CD4-positive, CD25-positive, alpha-beta regulatory T cell (primary cell): ENCODE results near the gene NPHP1. TPM values are rescaled to one million over a fixed set of nuclear protein-coding genes. Genes with fewer than 3 reads are reported as not detected.

Experiments
- ATAC-seq, 2 donors: fragments of 150-1000 bp; cut with Tn5 transposase; one replicate each; pipeline ENCODE4 v1.10.0; 2021; ENCODE audit warnings: low read depth in 2 of 2, moderate number of reproducible peaks in 2 of 2, moderate library complexity in 1 of 2
- DNase-seq, 3 donors: peaks; one replicate each; pipeline versions ENCODE4 v3.0.0 to v3.0.0-alpha.2; 2012 to 2022; ENCODE audit warnings: mixed read lengths in 1 of 3
- H3K27ac ChIP-seq: one replicate; pipeline ENCODE4 v1.7.0; 2013; ENCODE audit warnings: mild to moderate bottlenecking, low read length; ENCODE audit not compliant: insufficient read depth, poor library complexity, severe bottlenecking
- H3K27me3 ChIP-seq: one replicate; pipeline ENCODE4 v1.7.0; 2013; ENCODE audit warnings: low read length; ENCODE audit not compliant: control insufficient read depth, insufficient read depth
- H3K36me3 ChIP-seq: one replicate; pipeline ENCODE4 v1.7.0; 2013; ENCODE audit warnings: mild to moderate bottlenecking, low read length, moderate library complexity; ENCODE audit not compliant: control insufficient read depth, insufficient read depth
- H3K4me1 ChIP-seq: 2 replicates; pipeline ENCODE4 v1.7.0; 2013; ENCODE audit warnings: mild to moderate bottlenecking, low read length; ENCODE audit not compliant: insufficient read depth, control insufficient read depth, poor library complexity, severe bottlenecking
- H3K4me3 ChIP-seq: one replicate; pipeline ENCODE4 v1.7.0; 2013; ENCODE audit warnings: low read depth, mild to moderate bottlenecking, low read length, moderate library complexity
- H3K9me3 ChIP-seq, 2 experiments: 1 replicate in 1 of 2; 2 replicates in 1 of 2; pipeline ENCODE4 v1.7.0; 2013; ENCODE audit warnings: low read length in 2 of 2, mild to moderate bottlenecking in 1 of 2, moderate library complexity in 1 of 2; ENCODE audit not compliant: control insufficient read depth in 2 of 2
- H3K27ac Mint-ChIP-seq, 3 donors: one replicate each; pipeline ENCODE4 v1.8.0; 2020 to 2022; ENCODE audit warnings: mild to moderate bottlenecking in 3 of 3, mixed read lengths in 3 of 3, moderate library complexity in 2 of 3
- H3K27me3 Mint-ChIP-seq: one replicate; pipeline ENCODE4 v1.8.0; 2022; ENCODE audit warnings: mild to moderate bottlenecking, mixed read lengths
- H3K36me3 Mint-ChIP-seq: one replicate; pipeline ENCODE4 v1.8.0; 2020; ENCODE audit warnings: mixed read lengths
- H3K4me1 Mint-ChIP-seq, 4 donors: one replicate each; pipeline ENCODE4 v1.8.0; 2020 to 2022; ENCODE audit warnings: mixed read lengths in 4 of 4, mild to moderate bottlenecking in 1 of 4
- H3K4me3 Mint-ChIP-seq, 4 donors: one replicate each; pipeline ENCODE4 v1.8.0; 2020 to 2022; ENCODE audit warnings: mild to moderate bottlenecking in 4 of 4, mixed read lengths in 4 of 4, moderate library complexity in 3 of 4
- H3K9me3 Mint-ChIP-seq, 7 donors: one replicate each; pipeline ENCODE4 v1.8.0; 2020 to 2022; ENCODE audit warnings: mixed read lengths in 7 of 7, mild to moderate bottlenecking in 3 of 7, moderate library complexity in 2 of 7
- polyA plus RNA-seq, 4 donors: library from polyadenylated mRNA; unstranded; fragments of 300-500 nt; fragmentation: Illumina TruSeq; gene quantifications; one replicate each; pipeline ENCODE4 v1.2.3, GENCODE V29; 2021
- total RNA-seq: library from RNA; stranded (reverse); gene quantifications from one replicate; pipeline ENCODE4 v1.2.3, GENCODE V29; 2022

NPHP1 gene
- total and polyA plus RNA-seq, 5 donors from 2014 or later = 0.15 to 0.58 (median 0.31) TPM; not detected in 2

GRCh38 chr2:110146183-110146944 lies 58.4 kb downstream of the NPHP1 start:
- DNase-seq = no peak
- Histone ChIP-seq H3K4me3 (no peak overlapping the region), H3K36me3 (no peaks in the 10 kb centered on the region), H3K9me3 (no peaks in the 10 kb centered on the region), H3K27me3 (peaks cover 2% of the 10 kb centered on the region), H3K4me1 (no peaks in the 10 kb centered on the region), H3K27ac (no peak overlapping the region)
- Mint-ChIP-seq H3K36me3 (no peaks in the 10 kb centered on the region), H3K27me3 (peaks cover 18% of the 10 kb centered on the region), H3K4me1 (no peaks in the 10 kb centered on the region), H3K4me3 (no peak overlapping the region), H3K9me3 (no peaks in the 10 kb centered on the region), H3K27ac (no peak overlapping the region)
- ATAC-seq = no peak

- H3K4me3 ChIP-seq = no peak overlapping the region
- Mint-ChIP-seq H3K27me3 (peaks cover 13% of the 10 kb centered on the region), H3K36me3 (no peaks in the 10 kb centered on the region), H3K4me3 (no peak overlapping the region), H3K9me3 (no peaks in the 10 kb centered on the region), H3K4me1 (no peaks in the 10 kb centered on the region), H3K27ac (no peak overlapping the region)
- DNase-seq (no peak), ATAC-seq (no peak)
- H3K4me1 ChIP-seq = no peaks in the 10 kb centered on the region
- no peaks in the 10 kb centered on the region for H3K36me3 ChIP-seq
- no peaks in the 10 kb centered on the region for H3K9me3 ChIP-seq
- no peak overlapping the region for H3K27ac ChIP-seq
- H3K27me3 ChIP-seq = peaks cover 2% of the 10 kb centered on the region
Measured at GRCh38 chr2:110143982-110144381, 60.8 kb downstream of the NPHP1 start.

DNA sequence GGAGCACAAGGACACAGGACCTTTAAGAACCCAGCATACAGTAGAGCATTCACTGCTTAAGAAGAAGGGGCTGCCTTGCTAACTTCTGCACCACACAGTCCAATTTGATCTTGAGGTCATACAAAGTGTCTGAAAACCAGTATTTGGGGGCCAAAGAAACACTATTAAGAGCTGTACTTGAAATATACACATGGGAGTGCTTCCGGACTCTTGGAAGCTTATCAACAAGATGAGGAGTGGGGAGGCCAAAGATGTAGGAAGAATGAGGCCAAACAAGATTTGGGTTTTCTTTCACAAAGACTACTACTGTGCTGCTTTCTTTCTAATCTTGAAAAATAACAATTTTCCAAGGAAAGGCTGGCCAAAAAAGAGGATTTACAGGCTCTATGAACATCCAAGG lies 64.4 kb downstream of the NPHP1 start:
- no peaks in the 10 kb centered on the region for H3K36me3 Mint-ChIP-seq
- no peaks in the 10 kb centered on the region for H3K4me1 Mint-ChIP-seq
- no peak overlapping the region for H3K4me3 ChIP-seq

GRCh38 chr2:110134025-110134424 lies 70.8 kb downstream of the NPHP1 start:
- H3K27ac Mint-ChIP-seq = no peak overlapping the region
- peaks cover 0 to 23% (median 8%) of the 10 kb centered on the region in 7 donors for H3K9me3 Mint-ChIP-seq
- Histone ChIP-seq H3K4me1 (no peaks in the 10 kb centered on the region), H3K4me3 (no peak overlapping the region), H3K27ac (no peak overlapping the region), H3K9me3 (peaks cover 8 to 12% of the 10 kb centered on the region in 2 experiments), H3K36me3 (no peaks in the 10 kb centered on the region), H3K27me3 (peaks cover 9% of the 10 kb centered on the region)
- peaks cover 4% of the 10 kb centered on the region for H3K36me3 Mint-ChIP-seq
- DNase-seq (no peak), ATAC-seq (no peak)
- no peaks in the 10 kb centered on the region for H3K4me1 Mint-ChIP-seq
- peaks cover 5% of the 10 kb centered on the region for H3K27me3 Mint-ChIP-seq
- no peak overlapping the region for H3K4me3 Mint-ChIP-seq

More for the DNA sequence above, 64.4 kb downstream of the NPHP1 start:
- Mint-ChIP-seq H3K27ac (no peak overlapping the region), H3K27me3 (peaks cover 9% of the 10 kb centered on the region), H3K4me3 (no peak overlapping the region), H3K9me3 (peaks cover 0 to 6% (median 0%) of the 10 kb centered on the region in 7 donors)
- no peaks in the 10 kb centered on the region for H3K4me1 ChIP-seq
- no peak for ATAC-seq
- no peak for DNase-seq
- no peaks in the 10 kb centered on the region for H3K36me3 ChIP-seq
- no peak overlapping the region for H3K27ac ChIP-seq
- no peaks in the 10 kb centered on the region for H3K27me3 ChIP-seq
- no peaks in the 10 kb centered on the region for H3K9me3 ChIP-seq

GRCh38 chr2:110131166-110131565 lies 73.6 kb downstream of the NPHP1 start:
- H3K4me3 Mint-ChIP-seq = no peak overlapping the region
- H3K27me3 Mint-ChIP-seq = peaks cover 5% of the 10 kb centered on the region
- Histone ChIP-seq H3K9me3 (peaks cover 8 to 12% of the 10 kb centered on the region in 2 experiments), H3K27me3 (peaks cover 9% of the 10 kb centered on the region), H3K36me3 (no peaks in the 10 kb centered on the region), H3K4me1 (no peaks in the 10 kb centered on the region), H3K27ac (no peak overlapping the region), H3K4me3 (no peak overlapping the region)
- H3K9me3 Mint-ChIP-seq = peaks cover 0 to 23% (median 8%) of the 10 kb centered on the region in 7 donors
- ATAC-seq (no peak), DNase-seq (no peak)
- no peak overlapping the region for H3K27ac Mint-ChIP-seq
- H3K4me1 Mint-ChIP-seq = no peaks in the 10 kb centered on the region
- peaks cover 4% of the 10 kb centered on the region for H3K36me3 Mint-ChIP-seq

GRCh38 chr2:110130757-110131156 lies 74.1 kb downstream of the NPHP1 start:
- H3K27me3 Mint-ChIP-seq = peaks cover 5% of the 10 kb centered on the region
- Histone ChIP-seq H3K27me3 (peaks cover 9% of the 10 kb centered on the region), H3K27ac (no peak overlapping the region), H3K4me3 (no peak overlapping the region), H3K9me3 (peaks cover 8 to 12% of the 10 kb centered on the region in 2 experiments), H3K4me1 (no peaks in the 10 kb centered on the region), H3K36me3 (no peaks in the 10 kb centered on the region)
- peaks cover 4% of the 10 kb centered on the region for H3K36me3 Mint-ChIP-seq
- DNase-seq = no peak
- no peaks in the 10 kb centered on the region for H3K4me1 Mint-ChIP-seq
- peaks cover 0 to 23% (median 8%) of the 10 kb centered on the region in 7 donors for H3K9me3 Mint-ChIP-seq
- no peak overlapping the region for H3K4me3 Mint-ChIP-seq
- ATAC-seq = no peak
- no peak overlapping the region for H3K27ac Mint-ChIP-seq

DNA sequence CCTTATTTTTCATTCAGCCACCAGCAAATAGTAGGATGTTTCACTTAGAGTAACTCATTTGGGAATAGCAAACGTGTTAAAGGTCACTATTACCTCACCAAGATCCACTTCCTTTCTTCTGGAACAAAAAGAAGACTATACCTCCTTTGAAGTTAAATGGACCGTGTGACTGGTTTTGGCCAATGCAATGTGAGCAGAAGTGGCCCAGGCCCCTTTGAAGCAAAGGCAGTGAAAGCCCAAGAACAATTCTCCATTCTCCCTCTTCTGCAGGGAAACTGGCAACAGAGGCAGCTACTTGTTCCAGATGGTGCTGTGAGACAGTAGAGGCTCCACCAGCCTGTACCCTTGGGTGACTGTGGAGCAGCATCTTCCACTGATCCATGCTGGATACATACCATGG lies 77.9 kb downstream of the NPHP1 start:
- Histone ChIP-seq H3K36me3 (no peaks in the 10 kb centered on the region), H3K27me3 (no peaks in the 10 kb centered on the region), H3K27ac (no peak overlapping the region), H3K4me1 (no peaks in the 10 kb centered on the region), H3K4me3 (no peak overlapping the region), H3K9me3 (no peaks in the 10 kb centered on the region)
- no peak overlapping the region for H3K27ac Mint-ChIP-seq
- ATAC-seq (no peak), DNase-seq (no peak)
- peaks cover 4% of the 10 kb centered on the region for H3K36me3 Mint-ChIP-seq
- H3K9me3 Mint-ChIP-seq = peaks cover 0 to 3% (median 0%) of the 10 kb centered on the region in 7 donors
- peaks cover 8% of the 10 kb centered on the region for H3K27me3 Mint-ChIP-seq
- no peaks in the 10 kb centered on the region for H3K4me1 Mint-ChIP-seq
- no peak overlapping the region for H3K4me3 Mint-ChIP-seq
